T1000 (cell line): ENCODE results near the gene ITGB1.

Experiments used
- DNase-seq: peaks from one replicate; lab custom pipeline; 2025; ENCODE audit warnings: mixed read lengths; lab: John Stamatoyannopoulos, UW

Gene ITGB1

GRCh38 chr10:32888161-32888927 lies 69.7 kb downstream of the ITGB1 start:
- no peak for DNase-seq

- no peak for DNase-seq
Observed at GRCh38 chr10:32887481-32887880, 70.5 kb downstream of the ITGB1 start.

GRCh38 chr10:32882076-32882475 lies 76.0 kb downstream of the ITGB1 start:
- DNase-seq = no peak

GRCh38 chr10:32878646-32879045 lies 79.4 kb downstream of the ITGB1 start:
- DNase-seq = no peak

GRCh38 chr10:32877915-32878314 lies 80.1 kb downstream of the ITGB1 start:
- DNase-seq = no peak

- DNase-seq = no peak
Observed at GRCh38 chr10:32865170-32865569, 92.9 kb downstream of the ITGB1 start.

- no peak for DNase-seq
Observed at GRCh38 chr10:32854435-32854834, 103.6 kb downstream of the ITGB1 start.

GRCh38 chr10:32851301-32851700 lies 106.7 kb downstream of the ITGB1 start:
- DNase-seq = no peak
